Lower leg skin (tissue), 3 donors: ENCODE measurements around the gene OR2W1.

Experiments
- POLR2A ChIP-seq, 2 donors: fragments of 450-650 bp; IDR thresholded peaks; one replicate each; pipeline ENCODE4 v1.6.1; 2016 to 2017; ENCODE audit warnings: antibody characterized with exemption in 2 of 2, mild to moderate bottlenecking in 1 of 2, moderate library complexity in 1 of 2
- TF ChIP-seq, protein P1 (sequence below), 3 donors: fragments of 450-650 bp; IDR thresholded peaks; one replicate each; pipeline ENCODE4 v1.5.1; 2016; ENCODE audit warnings: antibody characterized with exemption in 3 of 3, mild to moderate bottlenecking in 3 of 3, moderate library complexity in 2 of 3

DNA sequence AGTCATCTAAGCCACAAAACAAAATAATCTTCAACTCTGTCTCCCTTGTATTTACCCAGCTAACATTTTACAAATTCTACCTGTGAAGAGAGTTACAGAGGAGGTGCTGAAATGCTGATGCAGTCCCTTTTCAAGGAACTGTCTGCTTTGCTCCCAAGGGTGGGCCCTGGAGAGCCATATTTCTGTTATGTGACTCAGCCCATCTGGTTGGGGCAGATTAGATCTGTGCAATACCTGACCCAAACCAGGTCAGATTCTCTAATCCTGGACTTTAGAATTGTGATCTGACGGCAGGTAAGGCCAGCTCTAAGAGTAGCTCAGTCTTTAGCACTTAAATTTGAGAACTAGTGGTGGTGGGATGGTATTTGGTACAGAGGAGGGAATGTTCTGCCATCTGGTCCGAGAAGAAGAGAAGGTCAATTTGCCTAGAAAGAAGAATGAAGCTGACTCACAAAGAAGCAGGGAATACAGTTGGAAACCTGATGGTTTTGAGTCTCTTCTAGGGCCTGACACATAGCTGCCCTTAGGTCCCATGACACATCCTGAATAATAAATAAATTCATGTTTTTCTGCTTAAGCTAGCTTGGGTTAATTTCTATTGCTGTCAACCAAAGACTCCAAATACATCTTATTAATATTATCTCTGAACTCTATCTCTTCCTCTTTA lies 48.0 kb downstream of the OR2W1 start:
- TF ChIP-seq, protein P1, sequence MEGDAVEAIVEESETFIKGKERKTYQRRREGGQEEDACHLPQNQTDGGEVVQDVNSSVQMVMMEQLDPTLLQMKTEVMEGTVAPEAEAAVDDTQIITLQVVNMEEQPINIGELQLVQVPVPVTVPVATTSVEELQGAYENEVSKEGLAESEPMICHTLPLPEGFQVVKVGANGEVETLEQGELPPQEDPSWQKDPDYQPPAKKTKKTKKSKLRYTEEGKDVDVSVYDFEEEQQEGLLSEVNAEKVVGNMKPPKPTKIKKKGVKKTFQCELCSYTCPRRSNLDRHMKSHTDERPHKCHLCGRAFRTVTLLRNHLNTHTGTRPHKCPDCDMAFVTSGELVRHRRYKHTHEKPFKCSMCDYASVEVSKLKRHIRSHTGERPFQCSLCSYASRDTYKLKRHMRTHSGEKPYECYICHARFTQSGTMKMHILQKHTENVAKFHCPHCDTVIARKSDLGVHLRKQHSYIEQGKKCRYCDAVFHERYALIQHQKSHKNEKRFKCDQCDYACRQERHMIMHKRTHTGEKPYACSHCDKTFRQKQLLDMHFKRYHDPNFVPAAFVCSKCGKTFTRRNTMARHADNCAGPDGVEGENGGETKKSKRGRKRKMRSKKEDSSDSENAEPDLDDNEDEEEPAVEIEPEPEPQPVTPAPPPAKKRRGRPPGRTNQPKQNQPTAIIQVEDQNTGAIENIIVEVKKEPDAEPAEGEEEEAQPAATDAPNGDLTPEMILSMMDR (IDR thresholded peaks at IDR 0.05): no peak
- no peak for TF ChIP-seq POLR2A (IDR thresholded peaks at IDR 0.05)
